Dermis microvascular lymphatic vessel endothelial cell (primary cell): ENCODE measurements around the gene KIAA0753. TPM values are rescaled to one million over a fixed set of nuclear protein-coding genes. Genes with fewer than 3 reads are reported as not detected.

Experiments used
- DNase-seq, 2 donors: peaks; one replicate each; pipeline versions ENCODE4 v3.0.0 to v3.0.0-alpha.2; 2010; ENCODE audit warnings: low read depth in 2 of 2
- total RNA-seq: library from RNA; depleted of rRNA; stranded (reverse); fragments of >200 nt; gene quantifications from 2 replicates; pipeline ENCODE4 v1.2.1, GENCODE V29; 2014

KIAA0753 gene
- total RNA-seq, 1 donor from 2014 or later: 7.2 TPM

DNA sequence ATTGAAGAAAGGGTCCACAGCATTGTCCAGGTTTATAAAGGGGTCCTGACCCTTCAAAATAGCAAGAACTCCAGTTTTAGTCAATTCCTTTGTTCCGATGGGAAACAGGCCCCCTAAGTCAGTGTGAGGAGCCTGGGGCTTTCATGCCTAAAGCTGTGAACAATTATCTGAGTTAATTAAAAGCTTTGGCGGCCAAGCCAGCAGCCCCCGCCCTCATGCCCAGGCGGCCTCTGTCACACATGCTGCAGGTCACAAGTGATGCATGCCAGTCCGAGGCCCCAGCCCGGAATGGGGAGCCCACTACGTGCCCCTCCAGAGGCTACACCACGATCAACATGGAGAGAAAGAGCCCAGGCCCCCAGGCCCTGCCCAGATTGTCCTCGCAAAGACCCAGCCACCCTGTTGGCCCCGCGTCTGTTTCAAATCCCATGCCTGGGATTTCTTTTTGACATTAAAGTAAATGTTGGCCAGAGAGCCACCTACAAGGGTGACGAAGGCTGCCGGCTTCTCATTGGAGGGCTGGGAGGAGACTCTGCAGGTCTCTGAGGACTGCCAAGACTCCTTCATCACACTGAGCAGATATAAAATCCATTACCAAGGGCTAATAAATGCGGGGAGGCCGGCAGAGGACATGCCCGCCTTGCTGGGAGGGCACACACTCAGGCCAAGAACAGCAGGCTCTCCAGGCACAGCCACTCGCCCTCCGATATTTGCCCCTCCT lies 69.6 kb downstream of the KIAA0753 start:
- no peak for DNase-seq

DNA sequence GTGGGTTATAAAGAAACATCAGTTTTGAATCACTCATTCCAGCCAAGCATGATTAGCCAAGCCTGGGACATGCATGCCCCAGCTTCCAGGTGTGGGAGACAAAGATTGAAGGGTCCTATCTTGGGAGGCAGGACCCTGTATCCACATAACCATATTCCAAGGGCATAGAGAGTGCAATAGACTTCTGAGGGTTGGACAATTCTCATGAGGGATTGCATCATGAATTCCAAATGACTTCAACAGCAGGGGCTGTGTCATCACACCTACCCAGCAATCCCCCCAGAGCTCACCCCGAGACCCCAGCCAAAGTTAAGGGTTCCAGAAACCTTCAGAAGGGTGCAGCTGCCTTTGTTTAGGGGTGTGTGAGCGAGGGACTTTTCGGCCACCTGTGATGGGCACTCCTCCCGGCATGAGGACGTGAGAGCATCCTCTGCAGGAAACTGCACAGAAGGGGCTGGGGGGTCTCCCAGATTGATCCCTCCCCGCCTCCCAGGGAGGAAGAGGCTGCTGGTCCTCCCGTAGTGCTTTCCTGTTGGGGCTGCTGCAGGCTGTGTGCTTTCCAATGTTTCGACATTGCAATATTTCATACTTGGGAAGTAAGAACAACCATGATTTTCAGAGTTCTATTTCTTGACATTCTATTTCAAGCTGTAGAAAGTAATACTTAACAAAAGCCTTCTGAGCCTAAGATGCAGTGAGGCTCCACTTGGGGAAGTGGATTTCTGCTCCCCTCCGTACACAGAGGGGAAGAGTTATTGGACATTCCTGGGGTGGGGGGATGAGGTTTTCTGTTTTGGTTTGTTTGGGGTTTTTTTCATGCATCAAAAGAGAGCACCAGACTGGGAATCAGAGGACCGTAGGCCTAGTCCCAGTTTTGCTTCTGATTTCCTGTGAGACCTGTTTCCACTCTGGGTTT lies 70.9 kb downstream of the KIAA0753 start:
- DNase-seq: no peak

DNA sequence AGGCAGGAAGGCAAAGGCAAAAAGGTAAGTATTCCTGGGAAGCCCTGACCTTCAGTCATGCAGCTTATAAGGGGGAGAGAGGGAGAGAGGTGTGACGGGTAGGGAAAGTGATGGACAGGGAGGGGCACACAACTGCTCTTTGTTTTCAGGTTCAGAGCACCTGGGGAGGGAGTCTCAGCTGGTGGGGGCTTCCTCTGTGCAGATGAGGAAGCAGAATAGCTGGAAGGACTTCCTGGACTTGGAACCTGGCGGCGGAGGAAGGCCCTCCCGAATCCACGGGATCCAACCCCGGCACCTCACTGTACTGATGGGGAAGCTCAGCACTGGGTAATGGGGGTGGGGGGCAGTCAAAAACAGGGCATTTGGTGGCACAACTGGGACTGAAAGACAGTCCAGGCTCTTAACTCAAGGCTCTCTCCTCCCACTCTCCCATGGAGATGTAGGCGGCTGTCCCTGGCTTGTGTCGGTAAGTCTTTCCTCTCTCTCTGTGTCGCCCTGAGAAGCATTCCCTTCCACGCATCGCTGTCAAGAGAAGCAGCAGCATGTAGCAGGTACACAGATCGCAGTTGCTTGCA lies 72.2 kb downstream of the KIAA0753 start:
- no peak for DNase-seq

DNA sequence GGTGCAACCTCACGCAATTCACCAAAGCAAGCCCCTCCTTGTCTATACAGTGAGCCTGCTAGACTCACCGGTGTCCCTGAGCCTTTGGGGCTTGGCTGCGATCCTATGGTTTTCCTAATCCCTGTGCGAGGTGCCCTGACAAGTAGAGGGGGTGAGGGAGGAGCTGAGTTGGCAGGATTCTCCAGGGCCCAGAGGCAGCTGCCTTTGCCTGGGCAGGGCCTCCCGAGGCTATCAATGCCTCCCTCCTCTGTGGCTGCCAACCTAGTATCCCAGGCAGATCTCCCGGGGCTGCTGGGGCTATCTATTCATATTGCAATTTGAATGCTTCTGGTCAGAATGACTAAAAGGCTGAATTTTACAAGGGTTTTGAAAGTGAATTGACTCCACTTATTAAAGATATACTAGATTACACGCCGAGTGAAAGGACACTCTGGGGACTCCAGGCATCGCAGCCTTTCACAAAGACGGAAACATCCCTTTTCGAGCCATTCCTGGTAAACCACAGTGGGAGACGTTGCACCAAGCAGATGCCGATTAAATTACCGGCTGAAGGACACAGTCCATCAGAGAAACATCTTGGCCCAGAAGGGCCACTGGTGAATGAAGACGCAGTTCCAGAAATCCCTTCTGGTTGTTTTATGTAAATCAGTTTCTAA lies 72.9 kb downstream of the KIAA0753 start:
- no peak for DNase-seq

DNA sequence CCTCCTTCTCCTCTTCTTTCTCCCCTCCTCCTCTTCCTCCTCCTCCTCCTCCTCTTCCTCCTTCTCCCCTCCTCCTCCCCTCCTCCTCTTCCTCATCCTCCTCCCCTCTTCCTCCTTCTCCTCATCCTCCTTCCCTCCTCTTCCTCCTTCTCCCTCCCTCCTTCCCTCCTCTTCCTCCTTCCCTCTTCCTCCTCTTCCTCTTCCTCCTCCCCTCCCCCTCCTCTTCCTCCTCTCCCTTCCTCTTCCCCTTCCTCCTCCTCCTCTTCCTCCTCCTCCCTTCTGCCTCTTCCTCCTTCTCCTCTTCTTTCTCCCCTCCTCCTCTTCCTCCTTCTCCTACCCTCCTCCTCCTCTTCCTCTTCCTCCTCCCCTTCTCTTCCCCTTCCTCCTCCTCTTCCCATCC lies 79.1 kb downstream of the KIAA0753 start:
- no peak for DNase-seq

DNA sequence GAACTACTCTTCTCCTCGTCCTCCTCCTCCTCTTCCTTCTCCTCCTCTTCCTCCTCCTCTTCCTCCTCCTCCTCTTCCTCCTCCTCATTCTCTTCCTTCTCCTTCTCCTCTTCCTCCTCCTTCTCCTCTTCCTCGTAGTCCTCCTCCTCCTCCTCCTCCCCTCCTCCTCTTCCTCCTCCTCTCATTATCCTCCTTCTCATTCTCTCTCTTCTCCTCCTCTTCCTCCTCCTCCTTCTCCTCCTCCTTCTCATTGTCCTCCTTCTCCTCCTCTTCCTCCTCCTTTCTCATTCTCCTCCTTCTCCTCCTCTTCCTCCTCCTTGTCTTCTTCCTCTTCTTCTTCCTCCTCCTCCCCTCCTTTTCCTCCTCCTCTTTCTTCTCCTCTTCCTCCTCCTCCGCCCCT lies 80.0 kb downstream of the KIAA0753 start:
- no peak for DNase-seq

DNA sequence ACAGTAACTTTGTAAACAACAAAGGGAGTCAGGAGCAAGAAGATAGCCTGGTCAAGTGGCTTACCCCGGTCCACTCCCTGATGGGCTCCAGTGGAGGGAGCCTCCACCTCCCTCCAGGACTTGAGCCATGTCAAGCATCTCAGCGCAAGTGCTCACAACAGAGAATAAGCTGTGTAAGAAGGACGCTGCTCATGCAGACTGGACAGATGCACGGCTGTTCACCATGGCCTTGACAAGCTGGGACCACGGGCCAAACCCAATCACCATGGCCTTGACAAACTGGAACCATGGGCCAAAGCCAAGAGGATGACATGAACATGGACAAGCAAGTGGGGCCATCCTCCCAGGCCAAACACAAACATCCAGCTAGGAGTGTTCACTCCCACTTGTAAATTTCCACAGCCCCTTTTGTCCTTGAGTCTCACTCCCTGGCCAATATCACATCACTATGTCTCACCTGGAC lies 80.7 kb downstream of the KIAA0753 start:
- no peak for DNase-seq

DNA sequence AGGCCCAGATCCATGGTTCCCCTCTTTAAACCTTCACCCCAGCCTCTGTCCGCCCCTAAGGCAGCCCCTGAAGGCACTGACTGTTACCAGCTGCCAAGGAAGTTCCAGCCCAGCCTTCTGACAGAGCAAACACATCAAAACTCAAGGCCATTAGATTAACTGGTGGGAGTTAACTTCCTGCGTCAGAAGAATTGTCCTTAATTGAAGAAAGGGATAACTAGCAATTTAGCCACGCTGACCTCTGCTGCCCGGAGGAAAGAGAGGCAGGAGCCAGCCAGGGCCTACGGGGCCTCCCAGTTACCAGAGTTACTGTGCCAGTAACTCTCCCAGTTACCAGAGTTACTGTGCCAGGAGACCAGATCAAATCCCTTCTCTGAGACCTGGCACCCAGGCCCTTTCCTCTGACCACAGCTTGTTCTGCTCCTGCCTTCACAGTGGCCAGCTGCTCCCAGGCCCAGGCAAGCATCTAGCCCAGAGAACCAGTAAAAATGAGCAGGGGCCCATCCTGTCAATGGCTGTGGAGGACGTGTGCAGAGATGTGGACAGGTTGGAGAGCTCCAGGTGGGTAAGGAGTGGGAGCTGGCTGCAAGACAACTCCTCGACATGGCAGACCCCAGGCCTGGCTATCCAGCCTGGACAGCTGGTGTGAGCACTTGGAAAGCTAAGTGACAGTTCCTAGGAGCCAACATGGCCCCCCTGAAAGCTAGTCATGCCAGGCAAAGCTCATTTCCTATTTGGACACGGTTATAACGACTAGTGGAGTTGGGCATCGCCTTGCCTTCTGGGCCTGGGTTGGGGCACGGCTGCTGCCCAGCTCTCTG lies 81.4 kb downstream of the KIAA0753 start:
- no peak for DNase-seq

DNA sequence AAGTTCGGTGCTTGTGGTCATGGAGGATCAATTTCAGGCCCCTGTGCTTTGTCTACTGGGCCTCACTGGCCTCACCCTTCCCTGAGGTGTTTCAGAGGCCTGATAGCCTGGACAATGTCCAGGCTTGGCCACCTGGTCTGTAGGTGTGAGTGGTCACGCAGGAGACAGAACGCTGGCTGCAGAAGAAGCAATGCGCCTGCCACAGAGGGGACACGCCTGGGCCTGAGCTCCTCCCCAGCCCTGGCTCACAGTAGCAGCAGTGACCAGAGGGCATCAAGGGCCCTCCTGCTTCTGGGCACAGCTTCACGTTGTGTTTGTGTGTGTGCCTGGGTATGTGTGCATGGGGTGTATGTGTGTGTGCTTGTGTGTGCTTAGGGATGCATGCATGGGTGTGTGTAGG lies 82.2 kb downstream of the KIAA0753 start:
- no peak for DNase-seq

DNA sequence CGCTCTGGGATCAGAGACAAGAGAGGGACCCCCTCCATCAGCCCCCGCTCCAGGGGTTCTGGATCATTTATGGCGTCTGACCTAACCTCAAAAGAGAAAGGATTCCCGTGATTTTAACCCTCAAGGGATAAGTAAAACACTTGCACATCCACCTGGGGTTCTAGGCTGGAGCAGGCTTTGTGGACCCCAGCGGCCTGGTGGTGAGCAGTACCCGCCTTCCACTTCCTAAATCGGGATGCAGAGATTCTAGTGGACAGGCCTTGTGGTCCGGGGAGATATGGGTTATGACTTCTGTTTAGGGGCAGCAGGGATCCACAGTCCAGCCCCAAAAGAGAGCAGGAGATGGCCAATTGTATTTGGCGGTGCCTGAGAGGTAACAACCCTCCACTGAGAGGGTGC lies 83.5 kb downstream of the KIAA0753 start:
- no peak for DNase-seq

DNA sequence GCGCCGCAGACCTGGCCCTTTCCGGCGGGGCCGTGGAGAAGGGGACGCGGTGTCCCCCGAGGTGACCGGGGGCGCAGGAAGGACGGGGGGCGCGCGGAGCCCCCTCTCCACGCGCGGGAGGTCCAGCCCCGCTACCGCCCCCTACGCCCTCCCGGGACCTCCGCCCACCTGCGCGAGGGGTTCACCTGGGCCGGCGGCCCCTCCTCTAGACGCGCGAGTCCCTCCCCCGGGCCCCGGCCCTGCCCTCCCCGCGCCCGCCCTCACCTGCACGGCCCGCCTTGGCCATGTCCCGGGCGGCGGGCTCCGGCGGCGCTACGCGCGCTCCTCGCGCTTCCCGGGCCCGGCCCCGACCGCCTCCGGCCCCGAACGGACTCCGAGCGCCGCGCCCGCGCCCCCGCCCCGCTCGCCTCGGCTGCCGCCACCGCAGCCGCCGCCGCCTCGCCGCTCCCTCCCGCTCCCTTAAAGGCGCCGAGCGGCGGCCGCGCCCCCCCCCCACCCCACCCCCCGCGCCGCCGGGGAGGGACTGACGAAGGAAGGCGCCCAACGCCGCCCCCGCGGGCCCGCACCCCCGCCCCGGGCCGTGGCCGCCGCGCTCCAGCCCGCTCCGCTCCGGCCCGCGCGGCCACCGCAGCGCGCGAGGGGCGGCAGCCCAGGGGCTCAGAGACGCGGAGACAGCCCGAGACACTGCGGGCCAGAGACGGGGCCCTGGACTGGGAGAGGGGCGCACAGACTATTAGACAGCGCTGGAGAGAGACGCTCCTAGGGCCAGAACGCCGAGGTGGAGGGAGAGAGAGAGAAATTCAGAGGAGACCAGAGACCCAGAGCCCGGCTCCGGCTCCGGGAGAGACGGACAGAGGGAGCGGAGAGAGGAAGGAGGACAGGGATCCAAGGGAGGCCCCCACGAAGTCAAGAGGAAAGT lies 84.1 kb downstream of the KIAA0753 start, which contains the start of gene PITPNM3:
TSS of gene PITPNM3 (minus strand) at position 435 of the 919 bp plus-strand sequence. CDS start at position 286, 149 bp downstream.
- DNase-seq: no peak

DNA sequence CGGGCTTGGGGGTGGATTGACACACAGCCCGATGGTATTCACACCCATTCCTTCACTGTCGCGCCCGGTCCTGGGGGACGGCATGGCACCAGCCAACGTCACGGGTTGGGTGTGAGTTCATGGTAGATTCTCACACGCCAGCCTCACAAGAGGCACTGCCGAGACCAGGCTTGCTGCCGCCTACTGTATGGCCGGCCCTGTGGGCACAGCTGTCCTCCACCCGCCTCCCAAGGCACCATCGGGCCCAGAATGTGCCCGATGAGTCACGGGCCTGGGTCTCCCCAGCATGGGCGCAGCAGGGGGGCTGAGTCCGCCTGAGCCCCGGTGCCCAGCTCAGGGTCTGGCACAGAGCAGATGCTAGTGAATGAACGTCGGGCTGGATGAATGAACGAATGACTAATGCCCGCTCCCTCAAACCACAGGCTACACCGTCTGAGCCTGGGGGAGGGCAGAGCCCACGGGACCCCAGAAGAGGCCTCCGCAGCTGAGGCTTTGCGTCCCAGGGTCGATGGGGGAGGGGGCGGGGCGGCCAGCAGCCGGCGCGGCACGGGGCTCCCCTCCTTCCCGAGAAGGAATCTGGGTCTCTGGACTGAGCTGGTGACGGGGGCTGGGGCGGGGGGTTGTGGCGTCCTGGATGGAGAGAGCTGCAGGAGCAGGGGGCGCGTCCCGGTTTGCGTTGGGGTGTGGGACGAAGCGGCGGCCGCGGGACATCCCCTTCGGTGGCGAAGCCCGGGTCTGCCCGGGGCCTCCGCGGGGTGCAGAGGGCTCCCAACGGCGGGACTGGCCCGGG lies 85.0 kb downstream of the KIAA0753 start:
- peak in 1 of 2 donors; percentile 21 for DNase-seq

DNA sequence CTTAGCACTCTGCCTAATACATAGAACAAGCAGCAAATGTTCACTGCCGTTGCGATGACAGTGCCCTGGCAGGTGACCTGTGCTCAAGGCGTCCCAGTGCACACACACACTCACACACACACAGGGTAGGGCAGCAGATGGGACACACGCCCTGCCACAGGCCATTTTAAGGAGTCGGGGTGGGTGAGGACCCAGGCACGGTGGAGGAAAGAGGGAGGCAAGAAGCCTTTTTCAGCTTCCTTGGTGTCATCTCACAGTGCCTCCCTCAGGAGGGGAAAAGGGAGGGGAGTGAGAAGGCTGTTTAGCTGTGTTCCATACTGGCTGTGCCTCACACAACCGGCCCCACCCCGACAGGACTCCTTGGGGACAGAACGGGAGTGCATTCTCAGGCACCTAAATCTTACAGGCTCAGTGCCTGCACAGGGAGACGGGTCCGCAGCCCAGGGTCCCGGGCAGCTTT lies 85.6 kb downstream of the KIAA0753 start:
- no peak for DNase-seq

DNA sequence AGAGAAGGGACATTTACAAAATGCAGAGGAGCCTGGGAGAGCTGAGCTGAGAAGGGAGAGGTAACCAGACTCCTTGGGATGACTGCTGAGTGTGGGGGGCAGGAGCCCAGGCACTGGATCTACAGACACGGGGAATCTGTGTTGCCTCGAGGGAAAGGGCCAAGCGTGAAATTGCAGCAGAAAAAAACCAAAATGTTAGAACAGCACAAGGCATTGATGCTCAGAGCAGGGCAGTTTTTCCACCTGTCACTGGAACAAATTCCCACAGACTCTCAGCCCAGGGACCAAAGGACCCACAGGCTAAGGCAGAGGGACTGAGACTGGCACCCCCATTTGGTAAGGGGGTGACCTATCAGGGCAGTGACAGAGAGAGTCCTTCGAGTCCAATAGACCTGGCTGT lies 86.2 kb downstream of the KIAA0753 start:
- no peak for DNase-seq

DNA sequence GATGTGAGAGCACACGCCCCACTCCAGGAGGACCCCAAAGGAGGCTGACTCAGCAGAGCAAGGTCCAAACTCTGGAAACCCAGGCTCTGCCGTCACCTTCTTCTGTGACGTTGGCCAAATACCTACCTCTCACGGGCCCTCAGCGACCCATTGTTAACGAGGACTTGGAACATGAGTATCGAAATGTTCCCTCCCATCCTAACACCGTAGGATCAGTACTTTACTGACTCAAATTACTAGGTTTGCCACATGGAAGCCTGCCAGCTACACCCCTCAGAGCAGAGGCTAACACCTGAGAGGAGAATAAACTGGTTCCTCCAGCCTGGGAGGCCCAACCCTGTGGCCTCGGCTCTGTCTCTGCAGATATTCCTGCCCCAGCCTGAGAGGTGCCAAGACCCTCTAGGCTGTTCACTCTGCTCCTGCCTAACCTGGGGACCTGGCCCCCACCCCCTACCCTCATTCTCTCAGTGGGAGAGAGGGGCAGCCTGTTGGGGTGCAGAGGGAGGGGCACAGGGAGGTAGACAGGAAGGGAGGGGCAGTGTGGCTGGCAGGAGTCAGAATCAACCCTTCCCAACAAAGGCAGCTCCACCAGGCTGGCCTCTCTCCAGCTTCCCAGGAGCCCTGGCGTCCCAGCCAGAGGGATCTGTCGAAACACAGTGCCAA lies 88.5 kb downstream of the KIAA0753 start:
- no peak for DNase-seq

DNA sequence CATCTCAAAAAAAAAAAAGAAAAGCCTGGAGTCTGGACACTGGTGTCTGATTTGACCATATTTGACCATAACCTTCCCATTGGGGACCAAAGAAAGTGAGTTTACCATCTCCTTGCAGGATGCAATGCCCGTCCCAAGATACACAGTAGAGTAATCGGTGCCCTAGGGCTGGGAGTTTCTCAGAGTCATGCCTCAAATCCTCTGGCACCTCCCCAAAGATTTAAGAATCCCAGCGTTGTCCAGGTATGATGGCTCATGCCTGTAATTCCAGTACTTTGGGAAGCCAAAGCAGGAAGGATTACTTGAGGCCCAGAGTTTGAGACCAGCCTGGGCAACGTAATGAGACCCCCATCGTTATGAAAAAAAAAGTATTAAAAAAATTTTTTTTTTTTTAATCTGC lies 89.2 kb downstream of the KIAA0753 start:
- no peak for DNase-seq

DNA sequence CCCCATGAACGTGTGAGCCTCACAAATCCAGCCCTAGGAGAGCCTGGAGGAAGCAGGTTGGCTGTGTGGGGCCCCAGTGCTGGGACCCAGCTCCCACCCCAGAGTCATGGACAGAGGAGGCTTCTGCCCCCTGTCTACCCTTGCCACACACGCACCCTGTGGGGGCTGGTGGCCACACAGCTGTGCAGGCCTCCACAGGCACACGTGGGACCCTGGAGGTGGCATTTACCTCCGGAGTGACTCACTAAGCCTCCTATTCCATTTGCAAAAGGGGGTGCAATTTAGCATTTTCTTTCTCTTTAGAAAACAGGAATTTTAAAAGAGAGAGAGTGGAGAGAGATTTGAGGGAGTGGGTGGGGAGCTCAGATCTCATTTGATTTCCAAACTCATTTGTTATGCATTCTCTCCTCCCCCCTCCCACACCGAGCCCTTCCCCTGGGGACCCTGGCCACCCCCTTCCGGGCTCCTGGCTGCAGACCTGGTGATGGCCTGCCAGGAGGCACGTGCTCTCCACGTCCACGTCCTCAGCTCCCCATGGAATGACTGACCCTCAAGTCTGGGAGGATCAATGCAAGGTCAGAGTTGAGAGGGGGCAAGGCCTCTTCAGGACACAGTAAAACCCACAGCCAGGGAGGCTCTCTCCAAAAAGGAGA lies 91.0 kb downstream of the KIAA0753 start:
- DNase-seq: no peak
